ENCODE results near the gene COL3A1.

GRCh38 chr2:189049709-189050164 is 75.6 kb downstream of the COL3A1 start:
- TF ChIP-seq ZNF274 (IDR thresholded peaks at IDR 0.05; ENCODE audit: low read depth, low read length) (no peak), SUZ12 (IDR thresholded peaks at IDR 0.05; ENCODE audit: extremely low read depth, insufficient read depth, insufficient read length) (no peak)
